T-cell (primary cell): Measurements from ENCODE around the gene XPNPEP3. TPM values are rescaled to one million over a fixed set of nuclear protein-coding genes. Genes with fewer than 3 reads are reported as not detected.
A peak's percentile ranks its signal among the peaks of the same experiment; 100 is the strongest.

ENCODE experiments used
- ATAC-seq, 4 experiments: fragments of 200-7000 bp in 3 of 4; fragments of 150-1000 bp in 1 of 4; cut with Tn5 transposase; replicated peaks in 1 of 4; 1 replicate in 3 of 4; 2 replicates in 1 of 4; pipeline ENCODE4 v1.10.0; 2021; ENCODE audit warnings: moderate library complexity in 3 of 4, mild to moderate bottlenecking in 2 of 4, moderate number of reproducible peaks in 1 of 4
- CTCF ChIA-PET, 2 donors: fragments of 300-600 bp; sonication (Branson Sonifier 250); formaldehyde crosslinking; loops; one replicate each; lab custom pipeline; 2022; ENCODE audit warnings: antibody characterized with exemption in 2 of 2; lab: Charles Lee
- POLR2A ChIA-PET, 2 donors: fragments of 300-600 bp; sonication (Branson Sonifier 250); formaldehyde crosslinking; loops; one replicate each; lab custom pipeline; 2022; ENCODE audit warnings: antibody characterized with exemption in 2 of 2; lab: Charles Lee
- DNase-seq, 35 experiments: peaks; one replicate each; pipeline versions ENCODE4 v3.0.0 to v3.0.0-alpha.2; 2013 to 2023
- H3K27ac ChIP-seq: one replicate; pipeline ENCODE4 v1.5.1; 2013; ENCODE audit warnings: low read length
- H3K27me3 ChIP-seq, 2 experiments: replicated peaks in 1 of 2; 1 replicate in 1 of 2; 2 replicates in 1 of 2; pipeline versions ENCODE4 v1.6.1 to v1.7.0; 2013; ENCODE audit warnings: low read length in 1 of 2, mixed read lengths in 1 of 2; ENCODE audit not compliant: control insufficient read depth in 2 of 2, insufficient read depth in 2 of 2; ENCODE audit errors: extremely low read depth in 1 of 2
- H3K36me3 ChIP-seq, 2 donors: 1 replicate in 1 of 2; 2 replicates in 1 of 2; pipeline versions ENCODE4 v1.6.1 to v1.7.0; 2013; ENCODE audit warnings: low read length in 1 of 2; ENCODE audit not compliant: control insufficient read depth in 2 of 2, insufficient read depth in 1 of 2; ENCODE audit errors: extremely low read depth in 1 of 2
- H3K4me1 ChIP-seq, 2 experiments: 1 replicate in 1 of 2; 2 replicates in 1 of 2; pipeline versions ENCODE4 v1.6.1 to v1.7.0; 2013; ENCODE audit warnings: low read length in 2 of 2, mixed read lengths in 1 of 2; ENCODE audit not compliant: insufficient read depth in 2 of 2, control insufficient read depth in 1 of 2; ENCODE audit errors: extremely low read depth in 1 of 2
- H3K4me3 ChIP-seq, 2 donors: 1 replicate in 1 of 2; 2 replicates in 1 of 2; pipeline versions ENCODE4 v1.5.1 to v1.7.0; 2013; ENCODE audit warnings: mild to moderate bottlenecking in 2 of 2, low read length in 1 of 2, moderate library complexity in 1 of 2; ENCODE audit not compliant: control insufficient read depth in 1 of 2; ENCODE audit errors: extremely low read depth in 1 of 2
- H3K9me3 ChIP-seq: 2 replicates; pipeline ENCODE4 v1.7.0; 2013
- H3K27ac Mint-ChIP-seq, 2 donors: one replicate each; pipeline ENCODE4 v1.8.0; 2020 to 2021; ENCODE audit warnings: mild to moderate bottlenecking in 2 of 2, mixed read lengths in 2 of 2
- H3K27me3 Mint-ChIP-seq, 2 donors: one replicate each; pipeline ENCODE4 v1.8.0; 2021 to 2022; ENCODE audit warnings: mixed read lengths in 2 of 2
- H3K36me3 Mint-ChIP-seq: one replicate; pipeline ENCODE4 v1.8.0; 2021; ENCODE audit warnings: mixed read lengths
- H3K4me1 Mint-ChIP-seq, 3 donors: one replicate each; pipeline ENCODE4 v1.8.0; 2020 to 2022; ENCODE audit warnings: mixed read lengths in 3 of 3, mild to moderate bottlenecking in 1 of 3
- H3K4me3 Mint-ChIP-seq, 3 donors: one replicate each; pipeline ENCODE4 v1.8.0; 2020 to 2022; ENCODE audit warnings: mild to moderate bottlenecking in 3 of 3, mixed read lengths in 3 of 3, moderate library complexity in 3 of 3
- H3K9me3 Mint-ChIP-seq, 3 donors: one replicate each; pipeline ENCODE4 v1.8.0; 2020 to 2022; ENCODE audit warnings: mixed read lengths in 3 of 3
- WGBS: methylation state at CpG from one replicate; pipeline ENCODE4 v1.1.5; 2013; ENCODE audit warnings: missing lambda C conversion rate; ENCODE audit not compliant: insufficient coverage; 5-methylcytosine and 5-hydroxymethylcytosine counted together
- total RNA-seq, 35 experiments: library from RNA in 6 of 35; stranded (reverse) in 6 of 35; fragments of 120-200 nt in 1 of 35; gene quantifications; one replicate each; pipeline versions ENCODE4 v1.2.1 to v1.2.4 and lab custom pipeline; 2013 to 2026

The XPNPEP3 gene
- total RNA-seq, 5 donors from 2014 or later (not counting 1 experiment from before 2014, with no cell fraction given) = 15.1 to 20.7 (median 15.8) TPM

DNA sequence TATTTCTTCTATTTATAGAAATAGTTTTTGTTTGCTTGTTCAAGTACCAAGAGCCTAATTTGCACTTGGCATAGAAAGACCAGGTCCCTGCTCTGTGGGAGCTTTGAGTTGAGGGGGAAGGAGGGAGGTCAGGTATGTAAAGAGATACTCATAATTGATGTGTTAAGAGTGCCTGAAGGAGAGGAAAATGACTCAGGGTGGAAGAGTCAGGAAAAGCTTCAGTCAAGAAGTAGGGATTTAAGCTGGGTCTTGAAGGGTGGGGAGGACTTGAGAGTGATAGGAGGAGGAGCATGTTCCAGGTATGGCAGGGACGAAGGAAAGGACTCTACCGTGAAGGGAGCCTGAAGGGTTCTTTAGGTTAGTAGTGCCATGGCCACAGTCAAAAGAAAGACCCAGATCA is 103.2 kb downstream of the XPNPEP3 start:
- Mint-ChIP-seq H3K27ac (peak overlapping the region; percentile 29 to 34), H3K4me1 (peaks cover 20 to 25% (median 21%) of the 10 kb centered on the region in 3 donors), H3K9me3 (no peaks in the 10 kb centered on the region), H3K4me3 (no peak overlapping the region), H3K27me3 (no peaks in the 10 kb centered on the region), H3K36me3 (peaks cover 13% of the 10 kb centered on the region)
- no peak overlapping the region for H3K27ac ChIP-seq
- no peak for DNase-seq
- ChIA-PET POLR2A (interaction anchor here in 1 of 2 donors (0.6 kb wide), 1 partner anchor 780 kb away, joined by 3 read pairs; no protein-coding TSS in a partner anchor), CTCF (interaction anchor here in 1 of 2 donors (0.6 to 0.7 kb wide), 2 partner anchors 8 to 871 kb away, joined by 3 to 4 read pairs; no protein-coding TSS in a partner anchor)
- no peaks in the 10 kb centered on the region for H3K4me1 ChIP-seq
- ATAC-seq = no peak
- no peak overlapping the region for H3K4me3 ChIP-seq
- no peaks in the 10 kb centered on the region for H3K27me3 ChIP-seq
- H3K9me3 ChIP-seq = no peaks in the 10 kb centered on the region
- peaks cover 14 to 50% of the 10 kb centered on the region in 2 donors for H3K36me3 ChIP-seq
- WGBS = no CpG with 5 or more reads among the region's 2 CpGs

DNA sequence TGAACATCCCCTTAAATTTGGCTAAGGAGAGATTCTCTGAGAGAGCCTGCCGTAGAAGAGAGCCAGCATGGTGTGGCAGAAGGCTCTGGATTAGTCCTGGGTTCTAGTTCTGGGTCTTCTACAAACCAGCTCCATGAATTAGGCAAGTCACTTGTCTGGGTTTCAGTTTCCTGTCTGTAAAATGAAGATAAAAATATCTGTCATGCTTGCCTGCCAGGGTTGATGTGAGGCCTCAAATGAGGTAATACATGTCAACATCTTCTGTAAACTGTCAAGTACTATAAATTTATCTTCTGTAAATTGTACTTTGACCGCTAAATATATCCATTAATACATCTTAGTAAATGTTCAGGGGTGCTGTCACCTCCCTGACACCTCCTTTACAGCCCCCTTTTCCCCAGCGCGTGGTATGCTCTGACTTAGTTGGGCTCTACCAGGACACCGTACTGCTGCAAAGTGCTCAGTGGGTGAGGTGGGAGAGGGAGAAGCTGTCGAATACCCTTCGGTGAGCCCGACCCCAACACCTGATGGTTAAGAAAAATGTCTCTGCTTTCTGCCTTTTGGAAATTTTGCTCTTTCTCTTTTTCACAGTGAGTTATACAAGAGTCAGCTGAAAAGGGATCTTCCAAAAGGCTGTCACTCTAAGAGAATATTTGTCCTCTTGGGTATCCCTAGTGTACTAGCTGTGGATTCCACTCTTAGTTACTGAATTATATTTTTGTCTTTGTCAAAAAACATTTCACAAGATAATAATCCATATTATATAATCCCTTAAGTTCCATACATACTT is 109.2 kb downstream of the XPNPEP3 start:
- H3K27ac ChIP-seq = no peak overlapping the region
- ChIA-PET CTCF (interaction anchor here in 1 of 2 donors (0.6 to 1.2 kb wide), 3 partner anchors 43 to 415 kb away, joined by 3 to 11 read pairs (median 3); partner anchors contain the start of gene TEF), POLR2A (interaction anchor here in 1 of 2 donors (0.6 kb wide), 1 partner anchor 20 kb away, joined by 3 read pairs; no protein-coding TSS in a partner anchor)
- no peak overlapping the region for H3K4me3 Mint-ChIP-seq
- H3K4me1 Mint-ChIP-seq = peaks cover 0 to 16% (median 5%) of the 10 kb centered on the region in 3 donors
- no peaks in the 10 kb centered on the region for H3K27me3 Mint-ChIP-seq
- no peaks in the 10 kb centered on the region for H3K27me3 ChIP-seq
- H3K9me3 Mint-ChIP-seq = no peaks in the 10 kb centered on the region
- H3K4me3 ChIP-seq = no peak overlapping the region
- 100% methylated on average over 5 of the region's 8 CpGs for WGBS
- H3K4me1 ChIP-seq = no peaks in the 10 kb centered on the region
- H3K27ac Mint-ChIP-seq = no peak overlapping the region
- ATAC-seq (no peak), DNase-seq (no peak)
- H3K36me3 Mint-ChIP-seq = peaks cover 33% of the 10 kb centered on the region
- no peaks in the 10 kb centered on the region for H3K9me3 ChIP-seq
- H3K36me3 ChIP-seq = peaks cover 25 to 77% of the 10 kb centered on the region in 2 donors

DNA sequence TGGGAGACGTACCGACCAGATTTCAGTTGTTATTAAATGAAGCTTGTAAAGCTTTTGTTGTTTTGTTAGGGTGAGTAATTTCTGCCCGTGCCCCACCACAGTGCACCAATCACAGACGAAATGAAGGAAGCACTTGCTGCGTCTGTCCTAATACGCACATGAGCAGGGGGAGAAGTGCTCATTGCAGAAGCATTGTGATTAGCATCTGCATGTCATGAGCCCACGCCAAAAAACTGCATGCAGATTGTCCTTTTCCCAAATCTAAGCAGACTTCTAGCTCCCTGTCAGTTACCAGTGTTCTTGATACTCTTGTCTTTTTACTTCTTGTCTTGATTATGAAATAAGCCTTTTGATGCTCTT is 109.8 kb downstream of the XPNPEP3 start:
- Mint-ChIP-seq H3K36me3 (peaks cover 33% of the 10 kb centered on the region), H3K9me3 (no peaks in the 10 kb centered on the region), H3K27me3 (no peaks in the 10 kb centered on the region), H3K27ac (no peak overlapping the region), H3K4me3 (no peak overlapping the region), H3K4me1 (peaks cover 0 to 16% (median 5%) of the 10 kb centered on the region in 3 donors)
- CTCF ChIA-PET = interaction anchor here in 1 of 2 donors (0.6 to 1.2 kb wide), 2 partner anchors 44 to 153 kb away, joined by 3 read pairs; no protein-coding TSS in a partner anchor
- Histone ChIP-seq H3K4me3 (no peak overlapping the region), H3K27me3 (no peaks in the 10 kb centered on the region), H3K4me1 (no peaks in the 10 kb centered on the region), H3K36me3 (peaks cover 25 to 74% of the 10 kb centered on the region in 2 donors), H3K9me3 (no peaks in the 10 kb centered on the region), H3K27ac (no peak overlapping the region)
- ATAC-seq (no peak), DNase-seq (no peak)
- POLR2A ChIA-PET = no interaction called here
- WGBS = 82% methylated on average over 5 of the region's 7 CpGs

DNA sequence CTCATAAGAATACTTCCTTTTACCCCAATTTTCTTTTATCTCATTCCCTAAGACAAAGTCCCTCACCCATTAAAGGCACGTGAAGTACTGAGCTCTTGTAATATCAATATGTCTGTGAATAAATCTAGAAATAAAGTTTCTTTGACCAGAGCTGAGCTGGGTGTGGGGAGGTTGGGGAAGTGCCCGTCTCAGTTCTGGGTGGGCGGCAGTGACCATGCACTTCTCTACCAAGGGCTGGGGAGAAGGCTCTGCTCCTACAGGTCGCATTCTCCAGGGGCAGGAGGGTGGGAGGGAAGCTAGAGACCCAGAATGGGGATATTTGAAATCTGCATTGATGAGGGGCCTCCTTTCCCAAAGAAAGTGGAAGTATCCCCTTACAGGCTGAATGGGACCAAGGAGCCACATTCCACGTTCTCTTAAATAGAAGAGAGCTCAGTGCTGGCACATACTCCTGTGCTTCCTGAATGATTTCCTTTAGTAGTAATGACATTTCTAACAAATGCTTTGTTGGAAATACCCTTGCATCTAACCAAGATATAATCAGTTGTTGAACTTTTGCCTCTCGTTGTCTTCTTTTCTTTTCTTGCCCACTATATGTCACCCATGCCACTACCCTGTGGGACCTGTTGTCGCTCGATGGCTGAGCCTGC is 110.3 kb downstream of the XPNPEP3 start:
- Mint-ChIP-seq H3K36me3 (peaks cover 36% of the 10 kb centered on the region), H3K4me3 (no peak overlapping the region), H3K27me3 (no peaks in the 10 kb centered on the region), H3K4me1 (peaks cover 0 to 13% (median 5%) of the 10 kb centered on the region in 3 donors), H3K9me3 (no peaks in the 10 kb centered on the region), H3K27ac (no peak overlapping the region)
- H3K9me3 ChIP-seq = no peaks in the 10 kb centered on the region
- no peak for ATAC-seq
- ChIA-PET CTCF (interaction anchor here in 1 of 2 donors (1.2 kb wide), 1 partner anchor 44 kb away, joined by 3 read pairs; no protein-coding TSS in a partner anchor), POLR2A (no interaction called here)
- WGBS = 94% methylated on average over 2 of the region's 8 CpGs
- no peak overlapping the region for H3K27ac ChIP-seq
- no peaks in the 10 kb centered on the region for H3K4me1 ChIP-seq
- DNase-seq = no peak
- no peaks in the 10 kb centered on the region for H3K27me3 ChIP-seq
- no peak overlapping the region for H3K4me3 ChIP-seq
- H3K36me3 ChIP-seq = peaks cover 23 to 73% of the 10 kb centered on the region in 2 donors

DNA sequence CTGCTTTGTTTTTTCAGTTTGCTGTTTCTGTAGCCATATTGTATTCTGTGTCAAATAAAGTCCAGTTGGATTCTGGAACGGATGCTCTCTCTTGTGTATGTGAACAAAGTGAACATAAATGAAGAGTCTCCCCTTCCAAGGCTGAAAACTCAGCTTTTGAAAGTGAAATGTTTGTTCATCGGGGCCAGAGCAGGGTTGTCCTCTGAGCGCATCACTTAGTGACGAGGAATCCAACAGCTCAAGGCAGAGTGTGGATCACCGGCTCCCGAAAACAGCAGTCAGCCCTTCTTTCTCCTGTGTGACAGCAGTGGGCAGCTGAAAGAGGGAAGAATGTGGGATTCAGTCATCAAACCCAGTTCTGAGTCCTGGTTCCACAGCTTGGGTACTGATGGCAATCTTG is 115.6 kb downstream of the XPNPEP3 start:
- Mint-ChIP-seq H3K9me3 (no peaks in the 10 kb centered on the region), H3K27ac (no peak overlapping the region), H3K4me3 (no peak overlapping the region), H3K27me3 (no peaks in the 10 kb centered on the region), H3K36me3 (peaks cover 18% of the 10 kb centered on the region), H3K4me1 (no peaks in the 10 kb centered on the region)
- H3K27me3 ChIP-seq = no peaks in the 10 kb centered on the region
- ChIA-PET POLR2A (interaction anchor here (0.7 kb wide), 2 partner anchors 17 to 51 kb away, joined by 5 to 12 read pairs; no protein-coding TSS in a partner anchor), CTCF (no interaction called here)
- no peak overlapping the region for H3K4me3 ChIP-seq
- DNase-seq (no peak), ATAC-seq (no peak)
- no peaks in the 10 kb centered on the region for H3K4me1 ChIP-seq
- H3K36me3 ChIP-seq = peaks cover 17 to 41% of the 10 kb centered on the region in 2 donors
- no peaks in the 10 kb centered on the region for H3K9me3 ChIP-seq
- H3K27ac ChIP-seq = no peak overlapping the region
- 99% methylated on average over 6 of the region's 6 CpGs for WGBS

DNA sequence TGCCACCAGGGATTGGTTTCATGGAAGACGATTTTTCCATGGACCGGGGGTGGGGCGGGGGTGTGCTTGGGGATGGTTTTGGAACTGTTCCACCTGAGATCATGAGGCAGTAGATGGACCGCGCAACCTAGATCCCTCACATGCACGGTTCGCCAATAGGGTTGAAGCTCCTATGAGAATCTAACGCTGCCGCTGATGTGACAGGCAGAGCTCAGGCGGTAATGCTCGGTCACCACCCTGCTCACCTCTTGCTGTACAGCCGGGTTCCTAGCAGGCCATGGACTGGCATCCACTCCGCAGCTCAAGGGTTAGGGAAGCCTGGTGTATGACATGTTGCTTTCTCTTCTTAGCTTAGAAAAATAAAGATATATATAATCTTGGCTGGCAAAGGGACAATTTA is 116.2 kb downstream of the XPNPEP3 start:
- Histone ChIP-seq H3K4me3 (no peak overlapping the region), H3K27me3 (no peaks in the 10 kb centered on the region), H3K9me3 (no peaks in the 10 kb centered on the region), H3K36me3 (peaks cover 17 to 36% of the 10 kb centered on the region in 2 donors), H3K4me1 (no peaks in the 10 kb centered on the region), H3K27ac (no peak overlapping the region)
- Mint-ChIP-seq H3K4me3 (no peak overlapping the region), H3K27me3 (no peaks in the 10 kb centered on the region), H3K36me3 (peaks cover 15% of the 10 kb centered on the region), H3K4me1 (no peaks in the 10 kb centered on the region), H3K27ac (no peak overlapping the region), H3K9me3 (no peaks in the 10 kb centered on the region)
- ChIA-PET POLR2A (interaction anchor here (0.7 kb wide), 2 partner anchors 18 to 50 kb away, joined by 5 to 12 read pairs; no protein-coding TSS in a partner anchor), CTCF (interaction anchor here in 1 of 2 donors (0.5 kb wide), 1 partner anchor 30 kb away, joined by 3 read pairs; no protein-coding TSS in a partner anchor)
- 99% methylated on average over 9 of the region's 13 CpGs for WGBS
- DNase-seq = no peak
- ATAC-seq = no peak
